ENCODE data around the gene IL23R. TPM values are rescaled to one million over a fixed set of nuclear protein-coding genes. Genes with fewer than 3 reads are reported as not detected.

IL23R gene
- total RNA-seq, 2 donors from 2014 or later, result 0.26 TPM; not detected in 1

GRCh38 chr1:67264899-67265298 is 98.6 kb downstream of the IL23R start:
- 61 to 79% methylated on average over 3 of the region's 3 CpGs for WGBS, 2 donors
- intact Hi-C loops (cut with DNase I), result no loop called here
- no peak for DNase-seq

GRCh38 chr1:67269061-67269460 is 102.8 kb downstream of the IL23R start:
- H3K9me3 ChIP-seq, result no peaks in the 10 kb centered on the region
- no peak for DNase-seq
- no peaks in the 10 kb centered on the region for H3K36me3 ChIP-seq (replicated peaks in 1 of 2; ENCODE audit: insufficient read depth in 1 of 2, low read depth in 2 of 2)
- H3K4me1 ChIP-seq, result no peaks in the 10 kb centered on the region
- intact Hi-C loops (cut with DNase I), result no loop called here
- 78 to 85% methylated on average over 3 of the region's 3 CpGs for WGBS, 2 donors
- ATAC-seq, result no peak
- TF ChIP-seq CTCF (IDR thresholded peaks at IDR 0.05) (no peak), POLR2A (IDR thresholded peaks at IDR 0.05) (no peak)
- no peak overlapping the region for H3K27ac ChIP-seq
- H3K27me3 ChIP-seq, result no peaks in the 10 kb centered on the region
- no peak overlapping the region for H3K4me3 ChIP-seq

More at GRCh38 chr1:67264899-67265298, 98.6 kb downstream of the IL23R start:
- H3K36me3 ChIP-seq (replicated peaks in 1 of 2; ENCODE audit: insufficient read depth in 1 of 2, low read depth in 2 of 2), result no peaks in the 10 kb centered on the region
- H3K27ac ChIP-seq, result no peak overlapping the region
- no peak for ATAC-seq
- no peak overlapping the region for H3K4me3 ChIP-seq
- no peaks in the 10 kb centered on the region for H3K4me1 ChIP-seq
- H3K9me3 ChIP-seq, result no peaks in the 10 kb centered on the region
- no peaks in the 10 kb centered on the region for H3K27me3 ChIP-seq
- no peak for TF ChIP-seq POLR2A (IDR thresholded peaks at IDR 0.05)
- no peak for TF ChIP-seq CTCF (IDR thresholded peaks at IDR 0.05)

GRCh38 chr1:67270541-67270940 is 104.3 kb downstream of the IL23R start:
- intact Hi-C loops (cut with DNase I), result no loop called here
- TF ChIP-seq POLR2A (IDR thresholded peaks at IDR 0.05) (no peak), CTCF (IDR thresholded peaks at IDR 0.05) (no peak)
- no peak overlapping the region for H3K4me3 ChIP-seq

GRCh38 chr1:67273591-67273990 is 107.3 kb downstream of the IL23R start:
- DNase-seq (no peak), ATAC-seq (no peak)
- TF ChIP-seq CTCF (IDR thresholded peaks at IDR 0.05), result no peak
- no peak for TF ChIP-seq POLR2A (IDR thresholded peaks at IDR 0.05)
- no peaks in the 10 kb centered on the region for H3K4me1 ChIP-seq
- H3K4me3 ChIP-seq, result no peak overlapping the region
- H3K9me3 ChIP-seq, result no peaks in the 10 kb centered on the region
- intact Hi-C loops (cut with DNase I), result no loop called here
- no peaks in the 10 kb centered on the region for H3K27me3 ChIP-seq
- H3K27ac ChIP-seq, result no peak overlapping the region
- H3K36me3 ChIP-seq (replicated peaks in 1 of 2; ENCODE audit: insufficient read depth in 1 of 2, low read depth in 2 of 2), result no peaks in the 10 kb centered on the region
- WGBS, 2 donors, result 59 to 82% methylated on average over 4 of the region's 4 CpGs

More at GRCh38 chr1:67270541-67270940, 104.3 kb downstream of the IL23R start:
- H3K36me3 ChIP-seq (replicated peaks in 1 of 2; ENCODE audit: insufficient read depth in 1 of 2, low read depth in 2 of 2), result no peaks in the 10 kb centered on the region
- H3K27ac ChIP-seq, result no peak overlapping the region
- no peak for ATAC-seq
- no peaks in the 10 kb centered on the region for H3K4me1 ChIP-seq
- WGBS, 2 donors, result 81 to 88% methylated on average over 3 of the region's 3 CpGs
- H3K27me3 ChIP-seq, result no peaks in the 10 kb centered on the region
- no peak for DNase-seq
- no peaks in the 10 kb centered on the region for H3K9me3 ChIP-seq

GRCh38 chr1:67274623-67275325 is 108.5 kb downstream of the IL23R start:
- WGBS, 2 donors, result 78 to 80% methylated on average over 5 of the region's 5 CpGs
- intact Hi-C loops (cut with DNase I), result no loop called here
- H3K27ac ChIP-seq, result no peak overlapping the region
- H3K27me3 ChIP-seq, result no peaks in the 10 kb centered on the region
- H3K36me3 ChIP-seq (replicated peaks in 1 of 2; ENCODE audit: insufficient read depth in 1 of 2, low read depth in 2 of 2), result no peaks in the 10 kb centered on the region
- DNase-seq, result no peak
- H3K4me3 ChIP-seq, result no peak overlapping the region
- TF ChIP-seq CTCF (IDR thresholded peaks at IDR 0.05) (no peak), POLR2A (IDR thresholded peaks at IDR 0.05) (no peak)
- ATAC-seq, result no peak
- no peaks in the 10 kb centered on the region for H3K9me3 ChIP-seq
- no peaks in the 10 kb centered on the region for H3K4me1 ChIP-seq
